ENCODE results near the gene NFATC2.

NFATC2 gene

GRCh38 chr20:51513545-51513944 lies 29.0 kb downstream of the NFATC2 start:
- DNase-seq, result no peak

GRCh38 chr20:51512645-51513044 lies 29.9 kb downstream of the NFATC2 start:
- no peak for DNase-seq

- no peak for DNase-seq
These were observed 30.5 kb downstream of the NFATC2 start for GRCh38 chr20:51511861-51512619.

GRCh38 chr20:51510936-51511605 lies 31.4 kb downstream of the NFATC2 start:
- DNase-seq, result no peak

GRCh38 chr20:51510169-51510568 lies 32.4 kb downstream of the NFATC2 start:
- DNase-seq, result no peak

GRCh38 chr20:51509208-51509607 lies 33.3 kb downstream of the NFATC2 start:
- no peak for DNase-seq

GRCh38 chr20:51508780-51509179 lies 33.7 kb downstream of the NFATC2 start:
- no peak for DNase-seq

GRCh38 chr20:51508158-51508557 lies 34.4 kb downstream of the NFATC2 start:
- DNase-seq, result no peak

GRCh38 chr20:51507216-51508036 lies 35.1 kb downstream of the NFATC2 start:
- no peak for DNase-seq

- no peak for DNase-seq
These were observed 35.8 kb downstream of the NFATC2 start for GRCh38 chr20:51506527-51507215.

GRCh38 chr20:51505566-51505965 lies 37.0 kb downstream of the NFATC2 start:
- DNase-seq, result no peak

- no peak for DNase-seq
These were observed 39.1 kb downstream of the NFATC2 start for GRCh38 chr20:51503376-51503775.

- no peak for DNase-seq
These were observed 41.6 kb downstream of the NFATC2 start for GRCh38 chr20:51500936-51501335.

- DNase-seq, result no peak
These were observed 42.2 kb downstream of the NFATC2 start for GRCh38 chr20:51500311-51500710.

GRCh38 chr20:51498765-51499540 lies 43.6 kb downstream of the NFATC2 start:
- no peak for DNase-seq

GRCh38 chr20:51497542-51498467 lies 44.7 kb downstream of the NFATC2 start:
- no peak for DNase-seq

GRCh38 chr20:51496964-51497363 lies 45.6 kb downstream of the NFATC2 start:
- no peak for DNase-seq

- DNase-seq, result no peak
These were observed 46.5 kb downstream of the NFATC2 start for GRCh38 chr20:51495921-51496545.

- DNase-seq, result peak; percentile 8
These were observed 47.2 kb downstream of the NFATC2 start for GRCh38 chr20:51495291-51495690.
